PC-9 (cell line): Measurements from ENCODE around the gene ZNF444. TPM values are rescaled to one million over a fixed set of nuclear protein-coding genes. Genes with fewer than 3 reads are reported as not detected.
"Not testable (repeated sequence)": the region's sequence is repeated elsewhere in the genome, so short reads cannot be mapped to it uniquely, and the experiment has no call there.

ENCODE experiments used
- BruUV-seq: library from RNA; stranded (reverse); fragments of 400-500 nt; replicated peaks from 2 replicates; lab custom pipeline; 2021; lab: Mats Ljungman, UMichigan
- CTCF ChIA-PET: fragments of 300-600 bp; sonication (Branson Sonifier 250); formaldehyde crosslinking; loops from one replicate; lab custom pipeline; 2022; ENCODE audit warnings: antibody characterized with exemption; lab: Charles Lee
- POLR2A ChIA-PET: fragments of 300-600 bp; sonication (Branson Sonifier 250); formaldehyde crosslinking; loops from one replicate; lab custom pipeline; 2022; ENCODE audit warnings: antibody characterized with exemption; ENCODE audit not compliant: unreplicated experiment; lab: Charles Lee
- DNase-seq, 2 experiments: peaks; one replicate each; pipeline versions ENCODE4 v3.0.0 to v3.0.0-alpha.2; 2015 to 2022; ENCODE audit warnings: mixed read lengths in 1 of 2
- H2AFZ ChIP-seq: fragments of 200-600 bp; sonication (generic); 2 replicates; pipeline ENCODE4 v1.8.1; 2017; ENCODE audit warnings: antibody characterized with exemption
- H3F3A ChIP-seq: fragments of 200-600 bp; sonication (generic); 2 replicates; pipeline ENCODE4 v1.8.1; 2017; ENCODE audit warnings: antibody characterized with exemption, mild to moderate bottlenecking, low read depth; ENCODE audit not compliant: insufficient read depth
- H3K27ac ChIP-seq: fragments of 200-600 bp; sonication (generic); 2 replicates; pipeline ENCODE4 v1.6.1; 2016; ENCODE audit warnings: mixed run types
- H3K27me3 ChIP-seq: fragments of 200-600 bp; sonication (generic); 2 replicates; pipeline ENCODE4 v1.6.1; 2016; ENCODE audit warnings: low read depth, mixed run types; ENCODE audit not compliant: insufficient read depth
- H3K36me3 ChIP-seq: fragments of 200-600 bp; sonication (generic); 2 replicates; pipeline ENCODE4 v1.6.1; 2016; ENCODE audit warnings: low read depth, mixed run types
- H3K4me1 ChIP-seq: fragments of 200-600 bp; sonication (generic); replicated peaks from 2 replicates; pipeline ENCODE4 v1.6.1; 2016; ENCODE audit warnings: mixed run types; ENCODE audit not compliant: insufficient read depth
- H3K4me2 ChIP-seq: fragments of 200-600 bp; sonication (generic); 2 replicates; pipeline ENCODE4 v1.6.1; 2017; ENCODE audit warnings: mixed run types
- H3K4me3 ChIP-seq: fragments of 200-600 bp; sonication (generic); 2 replicates; pipeline ENCODE4 v1.6.1; 2016; ENCODE audit warnings: mixed run types
- H3K79me2 ChIP-seq: fragments of 200-600 bp; sonication (generic); 2 replicates; pipeline ENCODE4 v1.6.1; 2017; ENCODE audit warnings: low read depth, mixed run types
- H3K9me2 ChIP-seq: fragments of 200-600 bp; sonication (generic); 2 replicates; pipeline ENCODE4 v1.8.1; 2017; ENCODE audit warnings: mild to moderate bottlenecking; ENCODE audit not compliant: insufficient read depth
- H3K9me3 ChIP-seq: fragments of 200-600 bp; sonication (generic); 2 replicates; pipeline ENCODE4 v1.8.1; 2016; ENCODE audit warnings: low read depth; ENCODE audit not compliant: insufficient read depth
- H4K20me1 ChIP-seq: fragments of 200-600 bp; sonication (generic); 2 replicates; pipeline ENCODE4 v1.8.1; 2017; ENCODE audit not compliant: insufficient read depth
- CTCF ChIP-seq: fragments of 200-600 bp; sonication (generic); conservative IDR thresholded peaks from 2 replicates; pipeline ENCODE4 v1.6.1; 2017; ENCODE audit warnings: mixed run types, antibody characterized with exemption, mild to moderate bottlenecking, moderate library complexity
- EZH2 ChIP-seq: fragments of 200-600 bp; sonication (generic); IDR thresholded peaks from 2 replicates; pipeline ENCODE4 v1.8.0; 2017; ENCODE audit warnings: antibody characterized with exemption, low read depth
- intact Hi-C: fragments of 100-400 bp; cut with micrococcal nuclease; formaldehyde crosslinking; loops from one replicate; pipeline ENCODE4 v1.10.0; 2022; ENCODE audit not compliant: unreplicated experiment
- total RNA-seq: library from RNA; stranded (reverse); gene quantifications from 2 replicates; pipeline ENCODE4 v1.2.3, GENCODE V29; 2021

The ZNF444 gene
- total RNA-seq, 1 experiment from 2014 or later = 50.5 TPM

GRCh38 chr19:56147307-56147706 is 6.2 kb downstream of the ZNF444 start:
- H3K27ac ChIP-seq = no peak overlapping the region
- H3K4me1 ChIP-seq = peaks cover 10% of the 10 kb centered on the region
- H3K9me3 ChIP-seq = no peaks in the 10 kb centered on the region
- H3K4me2 ChIP-seq = no peak overlapping the region
- H3F3A ChIP-seq = peaks cover 6% of the 10 kb centered on the region; the same call in 1 of the 2 replicates
- CTCF ChIA-PET = interaction anchor here (0.6 kb wide), 1 partner anchor 764 kb away, joined by 6 read pairs; no protein-coding TSS in a partner anchor
- H2AFZ ChIP-seq = no peak overlapping the region
- no peaks in the 10 kb centered on the region for H3K27me3 ChIP-seq
- TF ChIP-seq CTCF (no peak), EZH2 (no peak)
- no peak for DNase-seq
- H3K9me2 ChIP-seq = no peaks in the 10 kb centered on the region
- intact Hi-C loops = no loop called here
- peaks cover 38% of the 10 kb centered on the region for H4K20me1 ChIP-seq
- H3K79me2 ChIP-seq = peaks cover 47% of the 10 kb centered on the region
- BruUV-seq = no TSS peak
- POLR2A ChIA-PET = interaction anchor here (0.6 kb wide), 1 partner anchor 56 kb away, joined by 3 read pairs; no protein-coding TSS in a partner anchor
- H3K4me3 ChIP-seq = no peak overlapping the region
- peaks cover 11% of the 10 kb centered on the region; the same call in 1 of the 2 replicates for H3K36me3 ChIP-seq

GRCh38 chr19:56148096-56148495 is 7.0 kb downstream of the ZNF444 start:
- CTCF ChIA-PET = no interaction called here
- TF ChIP-seq EZH2 (no peak), CTCF (no peak)
- H3K4me2 ChIP-seq = no peak overlapping the region

GRCh38 chr19:56148955-56149655 is 8.0 kb downstream of the ZNF444 start:
- intact Hi-C loops = not testable (repeated sequence)

More at GRCh38 chr19:56148096-56148495, 7.0 kb downstream of the ZNF444 start:
- peaks cover 2% of the 10 kb centered on the region; the same call in 1 of the 2 replicates for H3K4me1 ChIP-seq
- H3K9me3 ChIP-seq = no peaks in the 10 kb centered on the region
- intact Hi-C loops = no loop called here
- H4K20me1 ChIP-seq = peaks cover 40% of the 10 kb centered on the region
- no peak overlapping the region for H3K27ac ChIP-seq
- POLR2A ChIA-PET = no interaction called here
- no peak for DNase-seq
- no peaks in the 10 kb centered on the region for H3K27me3 ChIP-seq
- H3F3A ChIP-seq = no peaks in the 10 kb centered on the region
- BruUV-seq = no TSS peak
- no peak overlapping the region for H3K4me3 ChIP-seq
- H3K36me3 ChIP-seq = peaks cover 11% of the 10 kb centered on the region; the same call in 1 of the 2 replicates
- no peaks in the 10 kb centered on the region for H3K9me2 ChIP-seq
- peaks cover 40% of the 10 kb centered on the region for H3K79me2 ChIP-seq
- H2AFZ ChIP-seq = no peak overlapping the region

More at GRCh38 chr19:56148955-56149655, 8.0 kb downstream of the ZNF444 start:
- H3K4me1 ChIP-seq, H2AFZ ChIP-seq, POLR2A ChIA-PET, DNase-seq, CTCF ChIA-PET, H3F3A ChIP-seq, H3K27me3 ChIP-seq, H3K4me2 ChIP-seq, H3K4me3 ChIP-seq, H3K9me2 ChIP-seq, H3K27ac ChIP-seq, H3K9me3 ChIP-seq, BruUV-seq: not testable (repeated sequence)
- peaks cover 29% of the 10 kb centered on the region for H3K79me2 ChIP-seq
- peaks cover 11% of the 10 kb centered on the region; the same call in 1 of the 2 replicates for H3K36me3 ChIP-seq
- peaks cover 41% of the 10 kb centered on the region for H4K20me1 ChIP-seq
